ENCODE data around the gene SVEP1. TPM values are rescaled to one million over a fixed set of nuclear protein-coding genes. Genes with fewer than 3 reads are reported as not detected.
"Not testable (repeated sequence)": the region's sequence is repeated elsewhere in the genome, so short reads cannot be mapped to it uniquely, and the experiment has no call there.

SVEP1 gene
- total RNA-seq, 4 donors from 2014 or later, result 6.1 to 40.1 (median 17.3) TPM

DNA sequence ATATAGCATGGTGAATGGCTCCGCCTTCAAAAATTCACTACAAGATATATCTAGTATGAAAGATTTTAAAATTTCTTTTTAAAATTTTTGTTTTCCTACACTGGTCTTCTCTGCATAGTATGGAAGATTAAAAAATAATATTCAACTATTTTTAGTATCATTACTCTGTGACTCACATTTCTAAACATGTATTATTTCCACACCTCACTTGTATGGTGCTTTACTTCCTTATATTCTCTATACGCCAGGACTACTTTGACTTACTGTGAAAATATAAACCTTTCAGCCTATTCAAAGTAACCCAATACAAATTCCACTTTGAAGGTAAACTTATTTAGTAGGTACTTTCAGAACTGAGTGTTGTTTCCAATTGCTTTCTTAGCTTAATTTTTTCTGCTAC is 215.1 kb downstream of the SVEP1 start:
- TF ChIP-seq POLR2A (IDR thresholded peaks at IDR 0.05), result no peak
- TF ChIP-seq, protein P1, sequence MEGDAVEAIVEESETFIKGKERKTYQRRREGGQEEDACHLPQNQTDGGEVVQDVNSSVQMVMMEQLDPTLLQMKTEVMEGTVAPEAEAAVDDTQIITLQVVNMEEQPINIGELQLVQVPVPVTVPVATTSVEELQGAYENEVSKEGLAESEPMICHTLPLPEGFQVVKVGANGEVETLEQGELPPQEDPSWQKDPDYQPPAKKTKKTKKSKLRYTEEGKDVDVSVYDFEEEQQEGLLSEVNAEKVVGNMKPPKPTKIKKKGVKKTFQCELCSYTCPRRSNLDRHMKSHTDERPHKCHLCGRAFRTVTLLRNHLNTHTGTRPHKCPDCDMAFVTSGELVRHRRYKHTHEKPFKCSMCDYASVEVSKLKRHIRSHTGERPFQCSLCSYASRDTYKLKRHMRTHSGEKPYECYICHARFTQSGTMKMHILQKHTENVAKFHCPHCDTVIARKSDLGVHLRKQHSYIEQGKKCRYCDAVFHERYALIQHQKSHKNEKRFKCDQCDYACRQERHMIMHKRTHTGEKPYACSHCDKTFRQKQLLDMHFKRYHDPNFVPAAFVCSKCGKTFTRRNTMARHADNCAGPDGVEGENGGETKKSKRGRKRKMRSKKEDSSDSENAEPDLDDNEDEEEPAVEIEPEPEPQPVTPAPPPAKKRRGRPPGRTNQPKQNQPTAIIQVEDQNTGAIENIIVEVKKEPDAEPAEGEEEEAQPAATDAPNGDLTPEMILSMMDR (IDR thresholded peaks at IDR 0.05), result no peak
- H3K9me3 ChIP-seq, result no peaks in the 10 kb centered on the region
- H3K27ac ChIP-seq, result no peak overlapping the region

GRCh38 chr9:110358992-110359391 is 220.5 kb downstream of the SVEP1 start:
- not testable (repeated sequence) for H3K9me3 ChIP-seq, H3K4me1 ChIP-seq, H3K4me3 ChIP-seq, H3K27ac ChIP-seq, DNase-seq, H3K27me3 ChIP-seq, H3K36me3 ChIP-seq

More for the DNA sequence above, 215.1 kb downstream of the SVEP1 start:
- Histone ChIP-seq H3K36me3 (no peaks in the 10 kb centered on the region), H3K27me3 (no peaks in the 10 kb centered on the region), H3K4me3 (no peak overlapping the region), H3K4me1 (no peaks in the 10 kb centered on the region)
- no peak for DNase-seq

GRCh38 chr9:110357505-110357904 is 222.0 kb downstream of the SVEP1 start:
- no peak overlapping the region for H3K27ac ChIP-seq
- no peaks in the 10 kb centered on the region for H3K4me1 ChIP-seq
- DNase-seq, result no peak
- H3K27me3 ChIP-seq, result no peaks in the 10 kb centered on the region
- no peaks in the 10 kb centered on the region for H3K36me3 ChIP-seq
- no peak overlapping the region for H3K4me3 ChIP-seq
- no peaks in the 10 kb centered on the region for H3K9me3 ChIP-seq
- no peak for TF ChIP-seq POLR2A (IDR thresholded peaks at IDR 0.05)
- TF ChIP-seq, protein P1 (IDR thresholded peaks at IDR 0.05), result no peak

DNA sequence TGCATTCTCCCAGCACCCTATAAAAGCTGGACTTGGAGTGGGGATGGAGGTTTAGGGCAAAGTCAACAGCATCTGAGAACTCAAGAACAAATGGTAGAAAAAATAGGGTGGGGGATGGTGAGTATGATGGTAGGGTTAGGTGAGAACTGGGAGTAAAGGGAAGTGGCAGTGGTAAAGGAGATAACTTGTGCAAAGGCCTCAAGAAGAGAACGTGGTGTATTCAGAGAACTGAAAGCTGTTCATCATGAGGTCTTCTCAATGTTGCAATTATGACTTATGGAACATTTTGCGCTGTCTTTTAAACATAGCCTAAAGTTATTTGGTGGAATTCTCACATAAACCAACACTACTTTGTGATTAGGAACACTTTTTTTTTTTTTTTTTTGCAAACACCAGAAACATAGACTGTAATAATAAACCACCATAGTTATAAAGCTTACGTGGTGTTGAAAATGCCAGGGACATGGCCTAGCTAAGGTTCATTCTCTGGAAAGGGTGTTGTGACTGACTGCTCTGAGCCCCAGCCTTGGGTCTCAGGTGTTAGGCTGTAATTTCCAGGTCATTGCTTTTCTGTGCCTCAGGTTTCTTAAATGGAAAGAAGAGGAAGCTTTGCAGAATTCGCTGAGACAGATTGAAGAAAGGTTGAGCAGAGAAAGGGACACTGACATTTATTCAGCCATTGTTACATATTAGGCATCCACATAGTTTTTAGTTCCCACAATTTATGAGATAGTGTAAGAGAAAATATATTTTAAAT is 222.7 kb downstream of the SVEP1 start:
- H3K36me3 ChIP-seq, result no peaks in the 10 kb centered on the region
- TF ChIP-seq, protein P1 (IDR thresholded peaks at IDR 0.05), result no peak
- TF ChIP-seq POLR2A (IDR thresholded peaks at IDR 0.05), result no peak
- DNase-seq, result no peak
- H3K27me3 ChIP-seq, result no peaks in the 10 kb centered on the region
- no peak overlapping the region for H3K27ac ChIP-seq
- H3K9me3 ChIP-seq, result no peaks in the 10 kb centered on the region
- H3K4me3 ChIP-seq, result no peak overlapping the region
- no peaks in the 10 kb centered on the region for H3K4me1 ChIP-seq

DNA sequence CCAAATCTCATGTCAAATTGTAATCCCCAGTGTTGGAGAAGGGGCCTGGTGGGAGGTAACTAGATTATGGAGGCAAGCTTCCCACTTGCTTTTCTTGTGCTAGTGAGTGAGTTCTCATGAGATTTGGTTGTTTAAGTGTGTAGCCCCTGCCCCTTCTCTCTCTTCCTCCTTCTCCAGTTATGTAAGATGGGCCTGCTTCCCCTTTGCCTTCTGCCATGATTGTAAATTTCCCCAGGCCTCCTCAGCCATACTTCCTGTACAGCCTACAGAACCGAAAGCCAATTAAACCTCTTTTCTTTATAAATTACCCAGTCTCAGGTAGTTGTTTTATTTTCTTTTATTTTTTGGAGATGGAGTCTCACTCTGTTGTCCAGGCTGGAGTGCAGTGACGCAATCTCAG is 223.6 kb downstream of the SVEP1 start:
- no peaks in the 10 kb centered on the region for H3K9me3 ChIP-seq
- DNase-seq, result no peak
- TF ChIP-seq POLR2A (IDR thresholded peaks at IDR 0.05), result no peak
- TF ChIP-seq, protein P1 (IDR thresholded peaks at IDR 0.05), result no peak
- H3K36me3 ChIP-seq, result no peaks in the 10 kb centered on the region
- no peak overlapping the region for H3K27ac ChIP-seq
- H3K4me1 ChIP-seq, result no peaks in the 10 kb centered on the region
- no peaks in the 10 kb centered on the region for H3K27me3 ChIP-seq
- no peak overlapping the region for H3K4me3 ChIP-seq

- Histone ChIP-seq H3K9me3 (no peaks in the 10 kb centered on the region), H3K27me3 (no peaks in the 10 kb centered on the region), H3K27ac (no peak overlapping the region), H3K36me3 (no peaks in the 10 kb centered on the region), H3K4me3 (no peak overlapping the region), H3K4me1 (no peaks in the 10 kb centered on the region)
- no peak for DNase-seq
- TF ChIP-seq, protein P1 (IDR thresholded peaks at IDR 0.05), result no peak
- no peak for TF ChIP-seq POLR2A (IDR thresholded peaks at IDR 0.05)
Measured at GRCh38 chr9:110351009-110351467, 228.5 kb downstream of the SVEP1 start.

All from Peyer's patch (tissue), 4 donors.